Hepatocyte (in vitro differentiated cells): Measurements from ENCODE around the gene TPX2. TPM values are rescaled to one million over a fixed set of nuclear protein-coding genes. Genes with fewer than 3 reads are reported as not detected.

Source experiments
- DNase-seq: peaks from one replicate; pipeline ENCODE4 v3.0.0-alpha.2; 2016; ENCODE audit warnings: low spot score
- H2AFZ ChIP-seq: fragments of 200-600 bp; sonication (generic); 2 replicates; pipeline ENCODE4 v1.6.0; 2016; ENCODE audit warnings: antibody characterized with exemption, mild to moderate bottlenecking
- H3K27ac ChIP-seq: fragments of 200-600 bp; sonication (generic); 2 replicates; pipeline ENCODE4 v1.5.1; 2016; ENCODE audit warnings: mild to moderate bottlenecking
- H3K27me3 ChIP-seq: fragments of 200-600 bp; sonication (generic); 2 replicates; pipeline ENCODE4 v1.6.1; 2016
- H3K36me3 ChIP-seq: fragments of 200-600 bp; sonication (generic); replicated peaks from 2 replicates; pipeline ENCODE4 v1.5.1; 2016; ENCODE audit warnings: low read depth; ENCODE audit not compliant: insufficient read depth
- H3K4me1 ChIP-seq: fragments of 200-600 bp; sonication (generic); 2 replicates; pipeline ENCODE4 v1.5.1; 2016; ENCODE audit warnings: mild to moderate bottlenecking, moderate library complexity; ENCODE audit not compliant: insufficient read depth
- H3K4me2 ChIP-seq: fragments of 200-600 bp; sonication (generic); 2 replicates; pipeline ENCODE4 v1.6.0; 2016
- H3K4me3 ChIP-seq: fragments of 200-600 bp; sonication (generic); 2 replicates; pipeline ENCODE4 v1.5.1; 2016; ENCODE audit warnings: mild to moderate bottlenecking
- H3K79me2 ChIP-seq: fragments of 200-600 bp; sonication (generic); 2 replicates; pipeline ENCODE4 v1.6.0; 2017; ENCODE audit warnings: mild to moderate bottlenecking
- H3K9me2 ChIP-seq: fragments of 200-600 bp; sonication (generic); replicated peaks from 2 replicates; pipeline ENCODE4 v1.6.0; 2017; ENCODE audit warnings: mild to moderate bottlenecking; ENCODE audit not compliant: insufficient read depth
- H3K9me3 ChIP-seq: fragments of 200-600 bp; sonication (generic); 2 replicates; pipeline ENCODE4 v1.5.1; 2016; ENCODE audit warnings: low read depth, mild to moderate bottlenecking
- H4K20me1 ChIP-seq: fragments of 200-600 bp; sonication (generic); 2 replicates; pipeline ENCODE4 v1.6.0; 2016; ENCODE audit warnings: mild to moderate bottlenecking; ENCODE audit not compliant: insufficient read depth, poor library complexity, severe bottlenecking
- CTCF ChIP-seq: fragments of 200-600 bp; sonication (generic); IDR thresholded peaks from 2 replicates; pipeline ENCODE4 v1.5.1; 2016; ENCODE audit warnings: antibody characterized with exemption, mild to moderate bottlenecking; ENCODE audit not compliant: poor library complexity
- EZH2 ChIP-seq: fragments of 200-600 bp; sonication (generic); IDR thresholded peaks from 2 replicates; pipeline ENCODE4 v1.6.1; 2016; ENCODE audit warnings: antibody characterized with exemption, mild to moderate bottlenecking, borderline replicate concordance
- EZH2phosphoT487 ChIP-seq: fragments of 200-600 bp; sonication (generic); IDR thresholded peaks from one replicate; pipeline ENCODE4 v1.6.1; 2018; ENCODE audit warnings: antibody characterized with exemption, mild to moderate bottlenecking, low read depth, moderate library complexity; ENCODE audit not compliant: unreplicated experiment, severe bottlenecking
- WGBS: methylation state at CpG from one replicate; pipeline ENCODE4 v1.1.6; 2016; ENCODE audit warnings: low lambda C conversion rate; ENCODE audit errors: missing lambda C conversion rate; 5-methylcytosine and 5-hydroxymethylcytosine counted together
- polyA plus RNA-seq: library from polyadenylated mRNA; unstranded; fragments of >200 nt; fragmentation: Nextera tagmentation; extraction: Ambion mirVana; gene quantifications from 2 replicates; pipeline ENCODE4 v1.2.1, GENCODE V29; 2016
- total RNA-seq: library from RNA; depleted of rRNA; stranded (reverse); fragments of >200 nt; gene quantifications from 2 replicates; pipeline ENCODE4 v1.2.3, GENCODE V29; 2014

TPX2 gene
- total and polyA plus RNA-seq, 2 experiments from 2014 or later, result 16.3 to 23.9 TPM

- Histone ChIP-seq H3K27ac (no peak overlapping the region), H3K36me3 (no peaks in the 10 kb centered on the region), H3K9me3 (no peaks in the 10 kb centered on the region), H3K4me3 (no peak overlapping the region), H4K20me1 (no peaks in the 10 kb centered on the region), H3K4me2 (no peak overlapping the region), H2AFZ (no peak overlapping the region), H3K79me2 (no peaks in the 10 kb centered on the region), H3K9me2 (no peaks in the 10 kb centered on the region), H3K27me3 (no peaks in the 10 kb centered on the region), H3K4me1 (no peaks in the 10 kb centered on the region)
- TF ChIP-seq EZH2 (no peak), EZH2phosphoT487 (no peak), CTCF (no peak)
- DNase-seq, result no peak
- 74% methylated on average over 7 of the region's 7 CpGs for WGBS
Observed at GRCh38 chr20:31801508-31801907, 62.4 kb downstream of the TPX2 start.

GRCh38 chr20:31803552-31804291 is 64.6 kb downstream of the TPX2 start:
- no peak overlapping the region for H3K27ac ChIP-seq
- no peaks in the 10 kb centered on the region for H3K79me2 ChIP-seq
- TF ChIP-seq EZH2phosphoT487 (no peak), CTCF (no peak), EZH2 (no peak)
- no peak overlapping the region for H3K4me2 ChIP-seq
- H3K9me3 ChIP-seq, result no peaks in the 10 kb centered on the region
- no peaks in the 10 kb centered on the region for H3K27me3 ChIP-seq
- H2AFZ ChIP-seq, result no peak overlapping the region
- WGBS, result 94% methylated on average over 7 of the region's 7 CpGs
- H3K4me1 ChIP-seq, result no peaks in the 10 kb centered on the region
- H4K20me1 ChIP-seq, result no peaks in the 10 kb centered on the region
- no peak overlapping the region for H3K4me3 ChIP-seq
- H3K36me3 ChIP-seq, result no peaks in the 10 kb centered on the region
- no peak for DNase-seq
- H3K9me2 ChIP-seq, result no peaks in the 10 kb centered on the region

- DNase-seq, result no peak
Observed at GRCh38 chr20:31806564-31807355, 67.7 kb downstream of the TPX2 start.

More at GRCh38 chr20:31806564-31807355, 67.7 kb downstream of the TPX2 start:
- no peaks in the 10 kb centered on the region for H3K9me3 ChIP-seq
- TF ChIP-seq CTCF (no peak), EZH2 (no peak), EZH2phosphoT487 (no peak)
- no peaks in the 10 kb centered on the region for H3K79me2 ChIP-seq
- H4K20me1 ChIP-seq, result no peaks in the 10 kb centered on the region
- WGBS, result 85% methylated on average over 8 of the region's 8 CpGs
- no peak overlapping the region for H3K4me3 ChIP-seq
- H3K36me3 ChIP-seq, result no peaks in the 10 kb centered on the region
- H3K27me3 ChIP-seq, result no peaks in the 10 kb centered on the region
- no peaks in the 10 kb centered on the region for H3K9me2 ChIP-seq
- no peak overlapping the region for H3K27ac ChIP-seq
- H3K4me1 ChIP-seq, result peaks cover under 1% of the 10 kb centered on the region
- H2AFZ ChIP-seq, result no peak overlapping the region
- H3K4me2 ChIP-seq, result no peak overlapping the region
